Prostate gland (tissue), 2 donors: ENCODE measurements around the gene GALNT8.

Experiments
- CTCF ChIP-seq, 4 experiments: fragments of 200-600 bp in 2 of 4; fragments of 450-650 bp in 2 of 4; sonication (generic) in 2 of 4; IDR thresholded peaks; 1 replicate in 3 of 4; 2 replicates in 1 of 4; pipeline ENCODE4 v1.5.1; 2016 to 2019; ENCODE audit warnings: antibody characterized with exemption in 4 of 4, mild to moderate bottlenecking in 2 of 4, moderate library complexity in 2 of 4
- POLR2A ChIP-seq: fragments of 450-650 bp; IDR thresholded peaks from one replicate; pipeline ENCODE4 v1.6.1; 2016; ENCODE audit warnings: antibody characterized with exemption, mild to moderate bottlenecking

- TF ChIP-seq CTCF (IDR thresholded peaks at IDR 0.05), result no peak
- TF ChIP-seq POLR2A, result no peak
These were observed 46.2 kb downstream of the GALNT8 start for GRCh38 chr12:4766445-4766844.
